Endodermal cell (in vitro differentiated cells): ENCODE data around the gene CDC42BPB. TPM values are rescaled to one million over a fixed set of nuclear protein-coding genes. Genes with fewer than 3 reads are reported as not detected.

Experiments
- DNase-seq: peaks from one replicate; pipeline ENCODE4 v3.0.0-alpha.2; 2017
- H3K27ac ChIP-seq: 2 replicates; pipeline ENCODE4 v1.5.1; 2013; ENCODE audit warnings: mild to moderate bottlenecking, low read depth, low read length, moderate library complexity
- H3K27me3 ChIP-seq: 2 replicates; pipeline ENCODE4 v1.6.1; 2013; ENCODE audit warnings: mild to moderate bottlenecking, low read length, moderate library complexity; ENCODE audit not compliant: insufficient read depth, control insufficient read depth, poor library complexity, severe bottlenecking
- H3K36me3 ChIP-seq: 2 replicates; pipeline ENCODE4 v1.7.0; 2013; ENCODE audit warnings: mild to moderate bottlenecking, low read length, moderate library complexity; ENCODE audit not compliant: control insufficient read depth, insufficient read depth
- H3K4me1 ChIP-seq: one replicate; pipeline ENCODE4 v1.7.0; 2013; ENCODE audit warnings: low read length; ENCODE audit not compliant: control insufficient read depth, insufficient read depth
- H3K4me3 ChIP-seq: 2 replicates; pipeline ENCODE4 v1.5.1; 2013; ENCODE audit warnings: mild to moderate bottlenecking, low read length, moderate library complexity
- H3K9ac ChIP-seq: 2 replicates; pipeline ENCODE4 v1.6.1; 2013; ENCODE audit warnings: mild to moderate bottlenecking, low read length, moderate library complexity; ENCODE audit not compliant: poor library complexity, severe bottlenecking; ENCODE audit errors: extremely low read depth
- H3K9me3 ChIP-seq: 2 replicates; pipeline ENCODE4 v1.6.1; 2013; ENCODE audit warnings: mild to moderate bottlenecking, low read length, moderate library complexity; ENCODE audit not compliant: control insufficient read depth
- H3K27ac Mint-ChIP-seq: 2 replicates; pipeline ENCODE4 v1.8.0; 2020; ENCODE audit warnings: mixed read lengths
- H3K27me3 Mint-ChIP-seq: 2 replicates; pipeline ENCODE4 v1.8.0; 2021; ENCODE audit warnings: mild to moderate bottlenecking, mixed read lengths; ENCODE audit not compliant: insufficient read depth
- H3K36me3 Mint-ChIP-seq: 2 replicates; pipeline ENCODE4 v1.8.0; 2020; ENCODE audit warnings: low read depth, mixed read lengths
- H3K4me1 Mint-ChIP-seq: 2 replicates; pipeline ENCODE4 v1.8.0; 2020; ENCODE audit warnings: mixed read lengths
- H3K4me3 Mint-ChIP-seq: 2 replicates; pipeline ENCODE4 v1.8.0; 2020; ENCODE audit warnings: mild to moderate bottlenecking, moderate library complexity, mixed read lengths
- H3K9me3 Mint-ChIP-seq: 2 replicates; pipeline ENCODE4 v1.8.0; 2020; ENCODE audit warnings: mild to moderate bottlenecking, mixed read lengths
- WGBS, 2 experiments: methylation state at CpG; one replicate each; pipeline versions ENCODE4 v1.1.5 to v1.1.7; 2013; ENCODE audit warnings: missing lambda C conversion rate in 2 of 2, mixed read lengths in 1 of 2; ENCODE audit not compliant: insufficient coverage in 1 of 2, insufficient read length in 1 of 2; 5-methylcytosine and 5-hydroxymethylcytosine counted together
- total RNA-seq, 2 donors: library from RNA; stranded (reverse); fragmentation: NEBNext Ultra II Directional in 1 of 2; extraction: Animal tissue kit (Norgen Biotek cat#: 25700) in 1 of 2; gene quantifications; 2 replicates in 1 of 2; 3 replicates in 1 of 2; pipeline ENCODE4 v1.2.1, GENCODE V29; 2021
- TF ChIP-seq, protein P1 (sequence below): fragments of 200-600 bp; sonication (generic); conservative IDR thresholded peaks from 2 replicates; pipeline ENCODE4 v1.5.0; 2021; ENCODE audit warnings: antibody characterized with exemption, mild to moderate bottlenecking

Gene CDC42BPB
- total RNA-seq, 2 donors from 2014 or later = 120 to 123 TPM

DNA sequence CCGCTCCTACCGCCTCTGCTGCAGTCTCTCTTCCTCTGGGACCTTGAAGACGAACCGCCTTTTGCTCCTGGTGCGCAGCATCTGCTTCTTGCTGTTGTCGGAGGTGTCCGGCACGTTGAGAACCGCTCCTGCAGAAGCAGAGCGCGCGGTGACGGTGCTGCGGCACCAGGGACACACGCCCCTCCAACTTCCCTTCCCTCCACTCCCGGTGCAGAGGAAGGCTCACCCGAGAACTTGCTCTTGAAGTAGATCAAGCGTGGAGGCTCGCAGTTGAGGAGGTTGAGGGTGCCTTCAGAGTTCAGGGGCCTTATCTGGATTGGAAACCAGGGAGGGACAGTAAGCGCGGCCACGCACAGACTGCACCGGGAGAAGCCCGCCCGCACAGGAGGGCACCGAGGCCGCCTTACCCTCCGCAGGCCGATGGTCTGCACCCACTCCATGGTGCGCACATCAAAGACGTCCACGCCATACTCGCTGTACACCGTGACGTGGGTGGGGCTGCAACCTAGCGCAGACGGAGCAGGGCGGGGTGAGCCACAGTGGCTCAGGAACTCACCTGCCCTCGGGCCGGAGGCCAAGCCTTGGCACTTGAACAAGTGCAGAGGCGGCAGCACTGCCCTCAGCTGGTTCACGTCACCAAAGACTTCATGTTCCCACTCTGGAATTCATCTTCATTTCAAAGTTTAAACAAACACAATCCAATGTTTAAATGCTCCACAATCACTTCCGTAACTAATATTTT, 117.4 kb downstream of the CDC42BPB start:
- no peak for DNase-seq
- H3K27me3 ChIP-seq = no peaks in the 10 kb centered on the region

DNA sequence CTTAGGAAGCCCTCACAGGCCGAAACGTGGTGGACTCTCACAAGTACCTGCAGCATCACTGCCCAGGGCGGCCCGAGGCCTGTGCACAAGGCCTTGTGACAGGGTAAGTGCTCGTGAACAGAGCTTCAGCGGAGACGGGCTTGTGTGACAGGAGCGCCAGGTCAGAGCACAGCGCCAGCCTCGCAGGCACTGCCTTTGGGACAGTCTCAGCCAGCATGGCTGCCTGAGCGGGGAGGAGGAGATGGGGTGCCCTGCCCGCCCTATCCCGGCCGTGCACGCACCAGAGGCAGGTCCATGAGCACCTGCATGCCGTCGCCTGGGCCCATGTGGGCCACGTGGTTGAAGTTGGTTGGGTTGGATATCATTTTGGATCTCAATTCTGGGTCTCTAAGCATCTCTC, 118.0 kb downstream of the CDC42BPB start:
- H3K4me3 ChIP-seq = no peak overlapping the region
- H3K27ac ChIP-seq = no peak overlapping the region
- Mint-ChIP-seq H3K27me3 (no peaks in the 10 kb centered on the region), H3K9me3 (no peaks in the 10 kb centered on the region), H3K4me3 (no peak overlapping the region), H3K36me3 (peaks cover 80% of the 10 kb centered on the region), H3K4me1 (no peaks in the 10 kb centered on the region), H3K27ac (no peak overlapping the region)
- H3K27me3 ChIP-seq = no peaks in the 10 kb centered on the region
- peaks cover 62% of the 10 kb centered on the region for H3K36me3 ChIP-seq
- WGBS, 2 experiments = 95 to 96% methylated on average over 16 to 18 of the region's 18 CpGs
- DNase-seq = no peak
- H3K9me3 ChIP-seq = no peaks in the 10 kb centered on the region
- TF ChIP-seq, protein P1, sequence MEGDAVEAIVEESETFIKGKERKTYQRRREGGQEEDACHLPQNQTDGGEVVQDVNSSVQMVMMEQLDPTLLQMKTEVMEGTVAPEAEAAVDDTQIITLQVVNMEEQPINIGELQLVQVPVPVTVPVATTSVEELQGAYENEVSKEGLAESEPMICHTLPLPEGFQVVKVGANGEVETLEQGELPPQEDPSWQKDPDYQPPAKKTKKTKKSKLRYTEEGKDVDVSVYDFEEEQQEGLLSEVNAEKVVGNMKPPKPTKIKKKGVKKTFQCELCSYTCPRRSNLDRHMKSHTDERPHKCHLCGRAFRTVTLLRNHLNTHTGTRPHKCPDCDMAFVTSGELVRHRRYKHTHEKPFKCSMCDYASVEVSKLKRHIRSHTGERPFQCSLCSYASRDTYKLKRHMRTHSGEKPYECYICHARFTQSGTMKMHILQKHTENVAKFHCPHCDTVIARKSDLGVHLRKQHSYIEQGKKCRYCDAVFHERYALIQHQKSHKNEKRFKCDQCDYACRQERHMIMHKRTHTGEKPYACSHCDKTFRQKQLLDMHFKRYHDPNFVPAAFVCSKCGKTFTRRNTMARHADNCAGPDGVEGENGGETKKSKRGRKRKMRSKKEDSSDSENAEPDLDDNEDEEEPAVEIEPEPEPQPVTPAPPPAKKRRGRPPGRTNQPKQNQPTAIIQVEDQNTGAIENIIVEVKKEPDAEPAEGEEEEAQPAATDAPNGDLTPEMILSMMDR = no peak
- H3K9ac ChIP-seq = no peak overlapping the region
- no peaks in the 10 kb centered on the region for H3K4me1 ChIP-seq

More for the DNA sequence above, 117.4 kb downstream of the CDC42BPB start:
- Mint-ChIP-seq H3K9me3 (no peaks in the 10 kb centered on the region), H3K4me3 (no peak overlapping the region), H3K27ac (no peak overlapping the region), H3K36me3 (peaks cover 76% of the 10 kb centered on the region), H3K27me3 (no peaks in the 10 kb centered on the region), H3K4me1 (no peaks in the 10 kb centered on the region)
- H3K4me1 ChIP-seq = no peaks in the 10 kb centered on the region
- WGBS, 2 experiments = 93 to 97% methylated on average over 24 to 43 of the region's 43 CpGs
- no peaks in the 10 kb centered on the region for H3K9me3 ChIP-seq
- TF ChIP-seq, protein P1 = no peak
- peaks cover 63% of the 10 kb centered on the region for H3K36me3 ChIP-seq
- no peak overlapping the region for H3K27ac ChIP-seq
- no peak overlapping the region for H3K9ac ChIP-seq
- H3K4me3 ChIP-seq = no peak overlapping the region

DNA sequence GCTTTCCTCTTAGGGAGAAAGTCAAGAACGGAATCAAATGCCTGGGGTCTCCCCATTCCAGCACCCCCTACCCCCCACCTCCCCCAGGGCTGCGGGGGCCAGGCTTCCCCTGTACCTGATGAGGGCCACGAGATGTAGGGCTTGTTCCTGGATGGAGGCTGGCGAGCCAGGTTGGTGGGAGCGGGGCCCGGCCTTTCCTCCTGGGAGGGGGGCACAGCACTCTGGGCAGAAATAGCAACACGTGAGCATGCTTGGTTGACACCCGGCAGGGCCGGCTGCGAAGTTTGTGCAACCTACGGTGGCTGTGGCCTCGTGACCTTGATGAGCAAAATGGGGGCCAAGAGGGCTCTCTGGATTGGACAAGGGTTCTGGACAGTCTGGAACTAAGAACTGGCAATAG, 119.2 kb downstream of the CDC42BPB start:
- no peaks in the 10 kb centered on the region for H3K27me3 Mint-ChIP-seq
- H3K4me1 Mint-ChIP-seq = no peaks in the 10 kb centered on the region
- H3K27ac ChIP-seq = no peak overlapping the region
- H3K9me3 ChIP-seq = no peaks in the 10 kb centered on the region
- TF ChIP-seq, protein P1 = no peak
- H3K4me3 ChIP-seq = no peak overlapping the region
- DNase-seq = no peak
- no peak overlapping the region for H3K9ac ChIP-seq
- no peak overlapping the region for H3K27ac Mint-ChIP-seq
- H3K27me3 ChIP-seq = no peaks in the 10 kb centered on the region
- no peak overlapping the region for H3K4me3 Mint-ChIP-seq
- WGBS, 2 experiments = 96 to 97% methylated on average over 11 to 12 of the region's 12 CpGs
- no peaks in the 10 kb centered on the region for H3K9me3 Mint-ChIP-seq
- H3K4me1 ChIP-seq = no peaks in the 10 kb centered on the region
- peaks cover 78% of the 10 kb centered on the region for H3K36me3 Mint-ChIP-seq
- peaks cover 58% of the 10 kb centered on the region for H3K36me3 ChIP-seq
